Fibroblast of pulmonary artery (primary cell): ENCODE measurements around the gene LRP1.

ENCODE experiments used
- DNase-seq: peaks from one replicate; pipeline ENCODE4 v3.0.0-alpha.2; 2010; ENCODE audit warnings: low read depth
- H3K4me3 ChIP-seq: replicated peaks from 2 replicates; pipeline ENCODE4 v1.5.1; 2011; ENCODE audit warnings: low read depth, mild to moderate bottlenecking, control low read depth, low read length, moderate library complexity
- CTCF ChIP-seq: IDR thresholded peaks from 2 replicates; pipeline ENCODE4 v1.5.1; 2011; ENCODE audit warnings: mild to moderate bottlenecking, control low read depth, low read length, inconsistent platforms; ENCODE audit errors: missing control alignments

Gene LRP1

DNA sequence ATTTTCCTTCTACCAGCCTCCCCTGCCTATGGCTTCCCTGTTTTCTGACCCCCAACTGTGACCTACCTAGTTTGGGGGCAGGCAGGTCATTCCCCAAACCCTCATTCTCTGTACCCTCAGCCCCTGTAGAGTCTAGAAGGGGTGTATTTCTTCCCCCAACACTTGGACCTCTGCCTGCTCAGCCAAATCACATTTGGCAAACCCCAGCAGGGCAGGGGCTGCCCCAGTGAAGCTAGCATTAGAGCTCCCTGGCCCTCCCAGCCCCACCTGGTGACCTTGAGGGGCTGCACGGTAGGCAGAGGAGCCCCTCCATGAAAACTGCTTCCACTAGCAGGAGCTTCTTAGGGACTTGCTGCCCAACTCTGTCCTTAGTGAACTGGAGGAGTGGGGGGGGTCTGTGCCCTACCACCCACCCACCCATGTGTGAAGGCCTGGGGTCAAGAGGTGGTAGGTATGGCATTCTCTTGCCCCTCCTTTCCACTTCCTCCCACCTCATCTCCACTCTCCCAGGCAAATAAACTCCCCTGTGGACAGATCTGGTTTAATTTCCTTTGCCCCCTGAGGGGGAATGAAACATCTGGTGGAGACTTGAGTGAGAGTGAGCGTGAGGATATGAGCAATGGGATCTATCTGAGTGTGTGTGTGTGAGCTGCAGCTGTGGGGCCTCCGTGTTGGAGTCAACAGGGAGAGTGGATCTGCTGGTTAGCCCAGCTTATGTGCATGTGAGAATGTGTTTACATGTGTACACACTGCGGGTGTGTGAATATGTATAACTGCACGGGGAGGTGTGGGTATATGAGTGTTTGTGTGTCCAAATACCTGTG is 90.0 kb downstream of the LRP1 start:
- no peak for DNase-seq
- no peak for TF ChIP-seq CTCF
- no peak overlapping the region for H3K4me3 ChIP-seq

DNA sequence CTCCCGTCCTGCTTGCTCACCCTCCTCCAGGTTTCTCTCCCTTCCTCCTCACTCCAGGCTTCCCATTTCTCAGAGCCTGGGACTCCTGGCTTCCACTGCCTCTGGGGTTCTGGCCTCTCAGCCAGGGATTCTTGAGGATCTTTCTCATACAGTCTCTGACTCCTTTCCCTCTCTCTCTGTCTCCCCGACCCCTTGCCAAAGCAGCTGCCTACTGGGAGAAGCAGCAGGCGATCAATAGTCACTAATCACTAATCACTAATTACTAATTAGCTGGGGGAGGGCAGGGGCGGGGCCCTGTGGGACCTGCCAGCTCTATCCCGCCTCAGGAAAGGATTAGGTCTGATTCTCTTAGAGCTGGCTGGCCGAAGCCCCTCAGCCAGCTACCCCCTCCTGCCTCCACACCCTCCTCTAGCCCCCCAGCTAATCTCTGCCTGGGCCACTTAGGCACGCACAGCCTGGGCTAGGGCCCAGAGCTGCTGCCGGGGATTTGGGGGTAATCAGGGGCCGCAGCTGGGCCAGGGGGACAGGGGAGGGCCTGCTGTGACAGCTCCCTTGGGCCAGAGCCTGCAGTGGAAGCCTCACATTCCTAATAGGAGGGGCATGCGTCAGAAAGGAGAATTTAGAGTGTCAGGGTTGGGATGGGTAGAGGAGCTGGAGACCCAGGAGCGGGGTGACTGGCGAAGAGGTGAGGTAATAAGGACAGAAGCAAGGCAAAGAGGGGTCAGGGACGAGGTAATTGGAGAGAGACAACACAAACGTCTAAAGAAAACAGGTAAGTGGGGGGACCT is 91.1 kb downstream of the LRP1 start:
- TF ChIP-seq CTCF = no peak
- no peak for DNase-seq
- no peak overlapping the region for H3K4me3 ChIP-seq

DNA sequence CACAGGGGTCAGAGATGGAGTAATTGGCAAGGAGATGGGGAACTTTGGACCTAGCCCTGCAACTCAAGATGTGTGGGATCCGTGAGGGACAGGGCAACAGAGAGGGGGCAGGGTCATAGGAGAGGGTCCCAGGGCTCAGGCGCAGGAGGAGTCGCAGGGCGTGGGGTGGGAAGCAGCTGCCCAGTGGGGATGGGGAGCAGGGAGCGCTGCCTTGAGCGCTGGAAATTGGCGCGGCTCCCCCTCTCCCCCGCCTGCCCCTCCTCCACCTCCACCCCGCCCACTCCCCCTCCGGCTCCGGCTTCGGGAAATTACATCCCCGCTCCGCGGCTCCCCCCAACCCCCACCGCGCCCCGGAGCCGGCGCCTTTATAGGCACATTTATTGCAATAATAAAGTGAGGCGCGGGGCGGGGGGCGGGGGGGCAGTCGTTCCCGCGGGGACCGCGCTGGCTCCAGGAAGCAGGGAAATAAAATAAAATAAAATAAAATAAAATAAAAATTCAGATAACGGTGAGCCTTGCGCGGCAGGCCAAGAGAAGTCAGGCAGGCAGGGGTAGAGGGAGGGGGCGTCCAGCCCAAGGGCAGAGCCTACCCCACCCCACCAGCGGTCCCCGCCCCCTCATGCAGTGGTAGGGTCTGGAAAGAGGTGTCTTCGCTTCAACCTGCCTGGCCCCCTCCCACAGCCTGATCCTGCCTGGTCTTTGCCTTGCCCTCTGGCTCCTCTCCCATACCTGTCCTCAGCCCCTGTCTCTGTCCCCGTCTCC is 91.9 kb downstream of the LRP1 start:
- DNase-seq = no peak
- no peak for TF ChIP-seq CTCF
- no peak overlapping the region for H3K4me3 ChIP-seq

- no peak for DNase-seq
- H3K4me3 ChIP-seq = no peak overlapping the region
- no peak for TF ChIP-seq CTCF
Measured at GRCh38 chr12:57220770-57221168, 92.5 kb downstream of the LRP1 start.

DNA sequence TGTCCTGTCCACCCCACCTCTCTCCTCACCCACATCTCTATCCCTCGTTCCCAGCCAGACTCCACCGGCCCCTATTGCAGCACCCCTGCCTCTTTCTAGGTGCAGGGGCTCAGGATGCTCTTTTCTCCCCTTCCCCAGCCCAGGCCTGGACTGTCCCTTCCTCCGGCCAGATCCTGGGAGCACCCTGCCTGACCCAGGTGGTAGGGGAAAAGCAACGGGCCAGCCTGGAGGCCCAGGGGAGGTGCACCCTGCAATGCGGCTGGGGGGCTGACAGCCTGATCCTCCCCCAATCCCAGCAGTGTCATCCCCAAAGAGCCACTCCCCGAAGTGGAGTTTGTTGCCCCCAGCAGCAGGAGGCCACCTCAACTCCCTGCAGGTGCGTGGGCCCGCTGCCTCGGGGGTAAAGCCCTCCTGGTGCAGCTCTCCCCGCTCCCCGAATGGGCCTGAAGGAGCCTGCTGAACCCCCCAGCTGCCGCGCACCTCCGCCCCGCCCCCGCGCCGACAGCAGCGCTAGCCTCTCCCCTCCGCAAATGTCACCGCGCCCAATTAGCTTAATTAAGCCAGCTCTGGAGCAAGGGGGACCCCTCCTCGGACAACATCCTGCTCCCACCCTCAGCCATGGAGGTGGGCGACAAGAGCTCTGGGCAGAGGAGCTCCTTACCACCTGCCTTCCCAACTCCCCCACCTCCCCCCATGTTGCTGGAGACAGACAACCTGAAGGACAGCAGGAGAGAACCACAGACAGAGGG is 93.1 kb downstream of the LRP1 start:
- TF ChIP-seq CTCF = no peak
- H3K4me3 ChIP-seq = no peak overlapping the region
- no peak for DNase-seq
